ENCODE results near the gene POLN. TPM values are rescaled to one million over a fixed set of nuclear protein-coding genes. Genes with fewer than 3 reads are reported as not detected.
A peak's percentile ranks its signal among the peaks of the same experiment; 100 is the strongest.

POLN gene
- total RNA-seq, 4 donors from 2014 or later: 0.26 to 5.8 (median 5.5) TPM; not detected in 1

DNA sequence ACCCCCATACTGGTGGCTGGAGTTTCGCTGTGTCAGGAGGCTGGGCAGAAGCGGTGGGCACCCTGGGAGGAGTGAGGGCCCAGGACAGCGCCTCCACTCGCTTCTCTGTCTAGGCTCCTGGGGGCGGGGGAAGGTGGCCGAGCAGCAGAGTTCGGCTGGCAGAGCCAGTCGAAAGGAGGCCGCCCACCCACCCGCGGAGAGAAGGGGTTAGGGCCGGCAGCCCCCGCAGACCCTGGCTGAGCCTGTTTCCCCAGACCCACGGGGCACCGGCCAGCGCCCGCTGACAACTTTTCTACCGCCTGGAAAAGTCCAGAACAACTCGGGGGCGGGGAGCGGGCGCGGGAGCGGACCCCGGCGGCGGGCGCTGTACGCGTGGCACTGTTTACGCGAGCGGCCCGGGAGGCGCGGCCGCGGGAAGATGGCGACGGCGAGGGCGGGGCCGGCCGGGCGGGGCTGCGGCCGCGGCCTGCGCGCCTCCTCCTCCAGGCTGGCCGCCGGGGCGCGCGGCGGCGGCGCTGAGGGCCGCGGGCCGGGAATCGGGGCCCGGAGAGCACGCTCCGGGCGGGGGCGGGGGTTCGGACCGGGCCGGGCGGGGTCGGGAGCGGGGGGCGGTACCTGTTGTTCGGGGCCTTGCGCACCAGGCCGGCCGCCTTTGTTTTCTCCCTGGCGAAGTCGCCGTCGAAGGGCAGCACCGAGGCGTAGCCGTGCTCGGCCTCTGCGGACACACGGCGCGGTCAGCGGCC lies 19.4 kb upstream of the POLN start:
- peak; percentile 42 to 51 for DNase-seq
- TF ChIP-seq POLR2A (IDR thresholded peaks at IDR 0.05): no peak
- TF ChIP-seq, protein P1, sequence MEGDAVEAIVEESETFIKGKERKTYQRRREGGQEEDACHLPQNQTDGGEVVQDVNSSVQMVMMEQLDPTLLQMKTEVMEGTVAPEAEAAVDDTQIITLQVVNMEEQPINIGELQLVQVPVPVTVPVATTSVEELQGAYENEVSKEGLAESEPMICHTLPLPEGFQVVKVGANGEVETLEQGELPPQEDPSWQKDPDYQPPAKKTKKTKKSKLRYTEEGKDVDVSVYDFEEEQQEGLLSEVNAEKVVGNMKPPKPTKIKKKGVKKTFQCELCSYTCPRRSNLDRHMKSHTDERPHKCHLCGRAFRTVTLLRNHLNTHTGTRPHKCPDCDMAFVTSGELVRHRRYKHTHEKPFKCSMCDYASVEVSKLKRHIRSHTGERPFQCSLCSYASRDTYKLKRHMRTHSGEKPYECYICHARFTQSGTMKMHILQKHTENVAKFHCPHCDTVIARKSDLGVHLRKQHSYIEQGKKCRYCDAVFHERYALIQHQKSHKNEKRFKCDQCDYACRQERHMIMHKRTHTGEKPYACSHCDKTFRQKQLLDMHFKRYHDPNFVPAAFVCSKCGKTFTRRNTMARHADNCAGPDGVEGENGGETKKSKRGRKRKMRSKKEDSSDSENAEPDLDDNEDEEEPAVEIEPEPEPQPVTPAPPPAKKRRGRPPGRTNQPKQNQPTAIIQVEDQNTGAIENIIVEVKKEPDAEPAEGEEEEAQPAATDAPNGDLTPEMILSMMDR (IDR thresholded peaks at IDR 0.05): no peak
- Histone ChIP-seq H3K4me1 (peaks cover 4 to 45% of the 10 kb centered on the region in 2 donors), H3K9me3 (no peaks in the 10 kb centered on the region), H3K27ac (peak overlapping the region; percentile 89 to 93), H3K36me3 (no peaks in the 10 kb centered on the region), H3K4me3 (peak overlapping the region; percentile 85 to 91), H3K27me3 (no peaks in the 10 kb centered on the region)
- intact Hi-C loops (cut with DNase I; ENCODE audit: low total_unique reads): loop anchor here (10.0 kb wide), 1 partner anchor 144 kb away; no protein-coding TSS in a partner anchor

DNA sequence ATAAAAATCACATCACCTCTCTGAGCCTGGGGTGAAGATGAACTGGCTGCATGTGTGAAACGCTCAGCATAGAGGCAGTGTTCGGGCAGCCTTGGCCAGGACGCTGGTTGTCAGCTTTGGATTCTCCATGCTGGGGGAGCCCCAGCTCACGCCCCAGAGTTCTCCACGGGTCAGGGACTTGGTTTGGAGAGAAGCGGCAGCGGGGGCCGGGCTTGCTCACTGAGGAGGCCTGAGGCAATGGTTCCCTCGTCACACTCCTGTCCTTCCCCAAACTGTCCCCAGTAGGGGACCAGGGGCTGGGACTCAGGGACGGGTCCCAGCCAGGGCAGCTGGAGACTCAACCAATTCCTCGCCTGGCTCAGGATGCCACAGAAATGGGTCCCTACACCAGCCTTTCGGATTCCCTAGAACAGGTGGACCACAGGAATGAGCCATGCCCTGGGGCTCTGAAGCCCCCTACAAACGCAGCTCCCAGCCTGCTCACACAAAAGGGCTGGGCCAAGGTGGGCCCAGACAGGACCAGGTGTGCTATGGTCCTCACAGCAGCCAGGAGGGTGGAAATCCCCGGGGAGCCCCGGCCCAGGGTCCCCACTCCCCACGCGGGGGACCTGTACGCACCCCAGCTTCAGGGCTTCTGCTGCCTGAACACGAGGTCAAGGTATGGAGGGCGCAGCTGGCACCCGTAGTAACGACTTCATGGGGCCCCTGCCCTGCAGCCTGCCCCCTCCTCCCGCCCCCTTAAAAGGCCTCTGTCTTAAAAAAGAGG lies 18.6 kb upstream of the POLN start:
- peak overlapping the region; percentile 89 to 93 for H3K27ac ChIP-seq
- peak overlapping the region; percentile 85 to 91 for H3K4me3 ChIP-seq
- intact Hi-C loops (cut with DNase I; ENCODE audit: low total_unique reads): loop anchor here (10.0 kb wide), 1 partner anchor 144 kb away; no protein-coding TSS in a partner anchor
- peak; percentile 18 to 23 for DNase-seq
- peaks cover 9 to 45% of the 10 kb centered on the region in 2 donors for H3K4me1 ChIP-seq
- TF ChIP-seq, protein P1 (IDR thresholded peaks at IDR 0.05): no peak
- no peak for TF ChIP-seq POLR2A (IDR thresholded peaks at IDR 0.05)
- no peaks in the 10 kb centered on the region for H3K36me3 ChIP-seq
- H3K27me3 ChIP-seq: no peaks in the 10 kb centered on the region
- no peaks in the 10 kb centered on the region for H3K9me3 ChIP-seq

DNA sequence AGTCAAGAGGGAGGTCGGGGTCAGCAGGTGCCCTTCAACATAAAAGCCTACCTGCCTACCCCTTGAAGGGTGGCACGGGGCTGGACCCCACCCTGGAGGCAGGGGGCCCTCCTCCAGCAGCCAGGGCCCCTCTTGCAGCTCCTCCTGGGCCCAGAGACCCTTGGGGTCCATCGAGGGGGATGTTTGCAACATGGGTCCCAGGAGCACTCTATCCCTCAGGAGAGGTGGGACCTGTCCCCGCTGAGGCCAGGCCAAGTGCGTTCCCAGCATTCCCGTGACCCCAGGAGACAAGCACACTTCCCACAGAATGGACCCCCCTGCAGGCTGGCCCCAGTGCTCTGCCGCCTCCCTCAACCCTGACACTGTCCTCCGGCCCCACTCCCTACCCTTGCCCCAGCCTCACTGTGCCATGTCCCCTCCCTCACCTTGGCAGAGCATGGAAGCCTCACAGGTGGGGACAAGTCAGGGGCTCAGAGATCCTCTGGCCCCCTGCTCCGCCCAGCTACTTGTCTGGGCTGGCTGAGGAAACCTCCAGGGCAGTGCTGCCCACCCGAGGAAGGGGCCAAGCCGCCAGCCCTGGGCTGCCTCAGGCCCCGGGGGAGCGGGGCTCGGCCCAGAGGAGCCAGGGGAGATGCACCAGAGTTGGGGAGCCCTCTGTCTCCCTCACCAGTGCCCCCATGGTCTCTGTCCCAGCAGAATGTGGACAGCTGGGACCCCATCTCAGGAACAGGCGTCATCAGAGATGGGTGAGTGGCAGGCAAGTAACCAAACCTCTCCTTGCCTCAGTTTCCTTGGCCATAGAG lies 17.8 kb upstream of the POLN start:
- H3K4me3 ChIP-seq: peak overlapping the region in 1 of 2 donors; percentile 91
- peaks cover 9 to 45% of the 10 kb centered on the region in 2 donors for H3K4me1 ChIP-seq
- peak overlapping the region; percentile 89 to 93 for H3K27ac ChIP-seq
- no peaks in the 10 kb centered on the region for H3K36me3 ChIP-seq
- no peaks in the 10 kb centered on the region for H3K27me3 ChIP-seq
- peak; percentile 15 to 16 for DNase-seq
- intact Hi-C loops (cut with DNase I; ENCODE audit: low total_unique reads): loop anchor here (10.0 kb wide), 1 partner anchor 145 kb away; no protein-coding TSS in a partner anchor
- TF ChIP-seq, protein P1 (IDR thresholded peaks at IDR 0.05): no peak
- no peak for TF ChIP-seq POLR2A (IDR thresholded peaks at IDR 0.05)
- no peaks in the 10 kb centered on the region for H3K9me3 ChIP-seq

DNA sequence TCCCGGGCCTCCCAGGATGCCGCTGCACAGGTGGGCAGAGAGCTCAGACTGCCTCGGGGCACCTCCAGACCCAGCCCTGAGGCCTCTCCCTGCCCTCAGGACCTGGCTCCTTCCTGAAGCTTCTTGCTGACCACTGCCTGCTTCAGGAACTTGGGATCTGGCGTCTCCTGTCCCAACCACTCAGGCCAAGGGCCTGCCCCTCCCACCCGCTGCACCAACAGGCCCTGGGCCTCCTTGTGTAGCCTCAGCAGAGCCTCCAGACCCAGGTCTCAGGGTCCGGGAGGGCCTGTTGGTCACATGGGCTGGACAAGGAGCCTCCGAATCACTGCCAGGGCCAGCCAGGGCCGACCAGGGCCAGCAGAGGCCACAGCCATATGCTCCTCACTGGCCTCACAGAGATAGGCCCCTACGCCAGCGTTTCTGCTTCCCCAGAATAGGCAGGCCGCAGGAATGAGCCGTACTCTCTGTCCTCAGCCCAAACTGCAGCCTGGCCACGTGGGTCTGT lies 17.2 kb upstream of the POLN start:
- peak; percentile 18 to 32 for DNase-seq
- intact Hi-C loops (cut with DNase I; ENCODE audit: low total_unique reads): no loop called here
- H3K27ac ChIP-seq: peak overlapping the region; percentile 89 to 93
- no peak for TF ChIP-seq POLR2A (IDR thresholded peaks at IDR 0.05)
- TF ChIP-seq, protein P1 (IDR thresholded peaks at IDR 0.05): no peak
- H3K9me3 ChIP-seq: no peaks in the 10 kb centered on the region
- H3K4me3 ChIP-seq: no peak overlapping the region
- no peaks in the 10 kb centered on the region for H3K36me3 ChIP-seq
- H3K27me3 ChIP-seq: no peaks in the 10 kb centered on the region
- peaks cover 9 to 45% of the 10 kb centered on the region in 2 donors for H3K4me1 ChIP-seq

Data from uterus (tissue), 4 donors.